Epithelial cell of proximal tubule (primary cell): ENCODE results near the gene EVA1B. TPM values are rescaled to one million over a fixed set of nuclear protein-coding genes. Genes with fewer than 3 reads are reported as not detected.

Source experiments
- DNase-seq: peaks from one replicate; pipeline ENCODE4 v3.0.0-alpha.2; 2011; ENCODE audit warnings: low read depth
- H3K4me3 ChIP-seq: 2 replicates; pipeline ENCODE4 v1.5.1; 2011; ENCODE audit warnings: low read depth, mild to moderate bottlenecking, low read length
- CTCF ChIP-seq: conservative IDR thresholded peaks from 2 replicates; pipeline ENCODE4 v1.5.1; 2012; ENCODE audit warnings: low read depth, mild to moderate bottlenecking, low read length
- total RNA-seq: library from RNA; depleted of rRNA; stranded (reverse); fragments of >200 nt; gene quantifications from 2 replicates; pipeline ENCODE4 v1.2.3, GENCODE V29; 2015

The EVA1B gene
- total RNA-seq, 1 donor from 2014 or later: 259 TPM

GRCh38 chr1:36298640-36299039, 24.8 kb downstream of the EVA1B start:
- no peak for TF ChIP-seq CTCF
- no peak for DNase-seq
- H3K4me3 ChIP-seq: no peak overlapping the region

DNA sequence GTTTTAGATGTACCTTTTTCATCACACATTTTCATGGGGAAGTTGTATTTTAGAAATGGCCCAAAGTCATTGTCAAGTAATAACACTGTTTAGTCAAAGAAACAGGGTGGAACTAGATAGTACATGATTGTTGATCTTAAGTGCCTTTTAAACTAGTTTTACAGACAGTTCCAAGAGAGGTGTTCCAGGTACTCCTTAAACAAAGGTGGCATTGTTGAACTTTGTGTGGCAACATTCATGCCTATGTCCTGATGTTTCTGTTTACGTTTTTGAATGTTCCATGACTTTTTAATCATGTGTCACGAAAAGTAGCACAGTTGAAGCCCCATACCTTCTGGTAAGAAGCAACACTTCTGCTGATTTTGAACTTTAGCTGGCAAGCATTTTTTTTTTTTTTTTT, 26.4 kb downstream of the EVA1B start:
- H3K4me3 ChIP-seq: no peak overlapping the region
- DNase-seq: no peak
- TF ChIP-seq CTCF: no peak

DNA sequence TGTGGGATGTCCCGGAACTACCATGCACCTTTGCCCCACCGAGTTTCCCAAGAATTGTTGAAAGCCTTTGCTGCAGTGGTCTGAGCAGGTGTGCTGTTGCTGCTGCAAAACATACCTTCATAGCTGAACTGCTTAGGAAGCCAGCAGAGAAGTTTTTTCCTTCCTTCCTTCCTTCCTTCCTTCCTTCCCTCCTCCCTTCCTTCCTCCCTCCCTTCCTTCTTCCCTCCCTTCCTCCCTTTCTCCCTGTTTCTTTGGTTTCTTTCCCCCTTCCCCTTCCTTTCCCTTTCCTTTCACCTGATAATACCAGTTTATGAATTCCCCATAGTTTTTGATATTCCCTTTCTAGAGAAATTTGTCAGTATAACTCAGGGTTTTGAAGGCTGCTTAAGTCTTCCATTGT, 28.1 kb downstream of the EVA1B start:
- TF ChIP-seq CTCF: no peak
- no peak for DNase-seq
- H3K4me3 ChIP-seq: no peak overlapping the region

- H3K4me3 ChIP-seq: no peak overlapping the region
- no peak for TF ChIP-seq CTCF
- DNase-seq: no peak
These were observed 35.9 kb downstream of the EVA1B start for GRCh38 chr1:36287595-36287994.

- DNase-seq: no peak
These were observed 36.6 kb downstream of the EVA1B start for GRCh38 chr1:36286802-36287201.

GRCh38 chr1:36285443-36286101, 37.9 kb downstream of the EVA1B start:
- peak; percentile 52 for DNase-seq
- H3K4me3 ChIP-seq: no peak overlapping the region
- peak; percentile 82 for TF ChIP-seq CTCF

More at GRCh38 chr1:36286802-36287201, 36.6 kb downstream of the EVA1B start:
- TF ChIP-seq CTCF: no peak
- H3K4me3 ChIP-seq: no peak overlapping the region

- no peak overlapping the region for H3K4me3 ChIP-seq
- TF ChIP-seq CTCF: no peak
- DNase-seq: no peak
These were observed 38.9 kb downstream of the EVA1B start for GRCh38 chr1:36284517-36284916.
